Inferior parietal cortex (tissue), 1 donor: ENCODE measurements around the gene RABEP1.

ENCODE experiments used
- DNase-seq: peaks from one replicate; pipeline ENCODE4 v3.0.0-alpha.2; 2016; ENCODE audit errors: extremely low spot score

Gene RABEP1

GRCh38 chr17:5362162-5362811 is 80.2 kb downstream of the RABEP1 start:
- DNase-seq, result no peak

GRCh38 chr17:5364156-5364555 is 82.1 kb downstream of the RABEP1 start:
- no peak for DNase-seq

GRCh38 chr17:5364696-5365095 is 82.6 kb downstream of the RABEP1 start:
- DNase-seq, result no peak

- DNase-seq, result no peak
These were observed 83.7 kb downstream of the RABEP1 start for GRCh38 chr17:5365831-5366230.

GRCh38 chr17:5370411-5370810 is 88.3 kb downstream of the RABEP1 start:
- DNase-seq, result no peak

- no peak for DNase-seq
These were observed 91.0 kb downstream of the RABEP1 start for GRCh38 chr17:5373112-5373511.

- no peak for DNase-seq
These were observed 96.6 kb downstream of the RABEP1 start for GRCh38 chr17:5378566-5379207.

GRCh38 chr17:5379351-5380107 is 97.4 kb downstream of the RABEP1 start:
- no peak for DNase-seq

- DNase-seq, result no peak
These were observed 98.5 kb downstream of the RABEP1 start for GRCh38 chr17:5380491-5381135.

- no peak for DNase-seq
These were observed 99.5 kb downstream of the RABEP1 start for GRCh38 chr17:5381542-5381941.

- DNase-seq, result no peak
These were observed 109.6 kb downstream of the RABEP1 start for GRCh38 chr17:5391678-5392077.

GRCh38 chr17:5396612-5397011 is 114.5 kb downstream of the RABEP1 start:
- DNase-seq, result no peak

GRCh38 chr17:5399767-5400166 is 117.7 kb downstream of the RABEP1 start:
- no peak for DNase-seq

- no peak for DNase-seq
These were observed 123.3 kb downstream of the RABEP1 start for GRCh38 chr17:5405400-5405799.

- no peak for DNase-seq
These were observed 126.1 kb downstream of the RABEP1 start for GRCh38 chr17:5408186-5408585.

- DNase-seq, result no peak
These were observed 128.6 kb downstream of the RABEP1 start for GRCh38 chr17:5410594-5411272.

- DNase-seq, result peak; percentile 23
These were observed 131.6 kb downstream of the RABEP1 start for GRCh38 chr17:5413682-5414081.

GRCh38 chr17:5416901-5417300 is 134.8 kb downstream of the RABEP1 start:
- DNase-seq, result no peak

GRCh38 chr17:5418858-5419355 is 136.8 kb downstream of the RABEP1 start:
- DNase-seq, result no peak

GRCh38 chr17:5419356-5419958 is 137.4 kb downstream of the RABEP1 start, which contains the start of gene NUP88:
Gene NUP88 (minus strand): TSS chr17:5419662. CDS start chr17:5419650, 12 bp downstream.
- DNase-seq, result peak; percentile 99
